H1 (cell line): ENCODE data around the gene LEFTY1. TPM values are rescaled to one million over a fixed set of nuclear protein-coding genes. Genes with fewer than 3 reads are reported as not detected.

Source experiments
- CTCF ChIA-PET: fragments of 300-600 bp; sonication (Branson Sonifier 250); formaldehyde crosslinking; loops from one replicate; lab custom pipeline; 2021; ENCODE audit not compliant: partially characterized antibody; lab: Charles Lee
- POLR2A ChIA-PET: fragments of 300-600 bp; sonication (Branson Sonifier 250); formaldehyde crosslinking; loops from one replicate; lab custom pipeline; 2021; ENCODE audit warnings: inconsistent platforms; ENCODE audit not compliant: partially characterized antibody; lab: Charles Lee
- DNase-seq, 2 experiments: peaks; one replicate each; pipeline versions ENCODE4 v3.0.0 to v3.0.0-alpha.2; 2010 to 2022; ENCODE audit warnings: low spot score in 2 of 2, low read depth in 1 of 2, mixed read lengths in 1 of 2
- FAIRE-seq: peaks from 2 replicates; lab custom pipeline; 2011; peaks lifted over from hg19 to GRCh38; lab: Jason Lieb, UNC
- H2AFZ ChIP-seq: 2 replicates; pipeline ENCODE4 v1.8.1; 2012; ENCODE audit warnings: low read length, inconsistent platforms
- H2AK5ac ChIP-seq: 2 replicates; pipeline ENCODE4 v1.6.1; 2013; ENCODE audit warnings: low read depth, low read length
- H2BK120ac ChIP-seq: replicated peaks from 2 replicates; pipeline ENCODE3; 2013; ENCODE audit warnings: low read depth, low read length, inconsistent platforms
- H2BK12ac ChIP-seq: 2 replicates; pipeline ENCODE4 v1.6.1; 2013; ENCODE audit warnings: low read depth, low read length
- H2BK15ac ChIP-seq: 2 replicates; pipeline ENCODE4 v1.6.1; 2013; ENCODE audit warnings: low read length
- H2BK20ac ChIP-seq: 2 replicates; pipeline ENCODE4 v1.6.1; 2013; ENCODE audit warnings: low read length
- H2BK5ac ChIP-seq: 2 replicates; pipeline ENCODE4 v1.6.1; 2013; ENCODE audit warnings: low read depth, low read length
- H3K14ac ChIP-seq: 2 replicates; pipeline ENCODE4 v1.6.1; 2013; ENCODE audit warnings: inconsistent platforms; ENCODE audit not compliant: insufficient read length
- H3K18ac ChIP-seq: 2 replicates; pipeline ENCODE4 v1.6.1; 2013; ENCODE audit warnings: low read length; ENCODE audit errors: extremely low read depth
- H3K23ac ChIP-seq: 2 replicates; pipeline ENCODE4 v1.6.1; 2013; ENCODE audit warnings: inconsistent platforms; ENCODE audit not compliant: insufficient read length
- H3K23me2 ChIP-seq: 2 replicates; pipeline ENCODE4 v1.6.1; 2013; ENCODE audit warnings: low read depth, low read length
- H3K27ac ChIP-seq: 2 replicates; pipeline ENCODE4 v1.6.1; 2011; ENCODE audit warnings: low read depth, low read length, inconsistent platforms
- H3K27me3 ChIP-seq, 4 experiments: replicated peaks in 1 of 4; 1 replicate in 1 of 4; 2 replicates in 3 of 4; pipeline versions ENCODE4 v1.6.1 to v1.8.1; 2011 to 2013; ENCODE audit warnings: low read length in 3 of 4, mild to moderate bottlenecking in 3 of 4, inconsistent platforms in 2 of 4, mixed read lengths in 2 of 4, moderate library complexity in 1 of 4; ENCODE audit not compliant: control insufficient read depth in 3 of 4, insufficient read depth in 3 of 4; ENCODE audit errors: extremely low read depth in 1 of 4
- H3K36me3 ChIP-seq, 4 experiments: 2 replicates each; pipeline versions ENCODE4 v1.6.1 to v1.8.1; 2011 to 2013; ENCODE audit warnings: mild to moderate bottlenecking in 4 of 4, low read length in 3 of 4, moderate library complexity in 2 of 4, control low read depth in 1 of 4, inconsistent platforms in 1 of 4; ENCODE audit not compliant: insufficient read depth in 4 of 4, control insufficient read depth in 2 of 4
- H3K4ac ChIP-seq: replicated peaks from 2 replicates; pipeline ENCODE3; 2013; ENCODE audit warnings: low read length, low read depth, mixed read lengths, inconsistent platforms; ENCODE audit not compliant: insufficient read length
- H3K4me1 ChIP-seq, 4 experiments: replicated peaks in 1 of 4; 1 replicate in 1 of 4; 2 replicates in 3 of 4; pipeline versions ENCODE4 v1.6.1 to v1.8.1; 2011 to 2013; ENCODE audit warnings: low read length in 3 of 4, inconsistent platforms in 2 of 4, mixed read lengths in 1 of 4; ENCODE audit not compliant: insufficient read depth in 4 of 4, control insufficient read depth in 3 of 4
- H3K4me2 ChIP-seq, 2 experiments: 2 replicates each; pipeline versions ENCODE4 v1.6.1 to v1.8.1; 2011 to 2013; ENCODE audit warnings: low read depth in 2 of 2, low read length in 2 of 2, control low read depth in 1 of 2, inconsistent platforms in 1 of 2, mild to moderate bottlenecking in 1 of 2; ENCODE audit not compliant: insufficient read depth in 1 of 2
- H3K4me3 ChIP-seq, 4 experiments: fragments of 200-600, 300-600 bp in 1 of 4; sonication (generic), shearing (Covaris generic), sonication (Bioruptor Twin) in 1 of 4; 2 replicates each; pipeline versions ENCODE4 v1.5.1 to v1.8.1; 2011 to 2016; ENCODE audit warnings: low read length in 4 of 4, low read depth in 3 of 4, control low read depth in 2 of 4, inconsistent platforms in 2 of 4, mild to moderate bottlenecking in 2 of 4, mixed read lengths in 1 of 4, moderate library complexity in 1 of 4; ENCODE audit not compliant: insufficient read depth in 2 of 4; ENCODE audit errors: extremely low read depth in 1 of 4
- H3K56ac ChIP-seq: replicated peaks from 2 replicates; pipeline ENCODE3; 2013; ENCODE audit warnings: low read depth, mild to moderate bottlenecking, mixed read lengths, low read length, inconsistent platforms; ENCODE audit not compliant: insufficient read length
- H3K79me1 ChIP-seq: 2 replicates; pipeline ENCODE4 v1.6.1; 2013; ENCODE audit warnings: low read depth, low read length, control low read depth
- H3K79me2 ChIP-seq, 2 experiments: 2 replicates each; pipeline versions ENCODE4 v1.6.1 to v1.8.1; 2012 to 2013; ENCODE audit warnings: low read length in 2 of 2, mild to moderate bottlenecking in 2 of 2, inconsistent platforms in 1 of 2; ENCODE audit not compliant: insufficient read depth in 2 of 2, control insufficient read depth in 1 of 2
- H3K9ac ChIP-seq, 4 experiments: replicated peaks in 1 of 4; 1 replicate in 1 of 4; 2 replicates in 3 of 4; pipeline versions ENCODE4 v1.6.1 to v1.8.1; 2011 to 2013; ENCODE audit warnings: low read depth in 3 of 4, low read length in 3 of 4, control low read depth in 2 of 4, mild to moderate bottlenecking in 2 of 4, moderate library complexity in 2 of 4, inconsistent platforms in 1 of 4; ENCODE audit errors: extremely low read depth in 1 of 4
- H3K9me3 ChIP-seq, 2 experiments: 2 replicates each; pipeline versions ENCODE4 v1.6.1 to v1.8.1; 2012 to 2013; ENCODE audit warnings: mild to moderate bottlenecking in 2 of 2, moderate library complexity in 2 of 2, control low read depth in 1 of 2, inconsistent platforms in 1 of 2, low read depth in 1 of 2, low read length in 1 of 2, mixed read lengths in 1 of 2; ENCODE audit not compliant: insufficient read depth in 2 of 2
- H4K20me1 ChIP-seq, 2 experiments: replicated peaks in 1 of 2; 2 replicates each; pipeline versions ENCODE3 to v1.8.1; 2011 to 2013; ENCODE audit warnings: inconsistent platforms in 2 of 2, low read length in 2 of 2, mild to moderate bottlenecking in 1 of 2; ENCODE audit not compliant: insufficient read depth in 2 of 2, control insufficient read depth in 1 of 2
- H4K5ac ChIP-seq: 2 replicates; pipeline ENCODE4 v1.6.1; 2013; ENCODE audit warnings: low read length, low read depth, mixed read lengths, inconsistent platforms; ENCODE audit not compliant: insufficient read length
- H4K8ac ChIP-seq: 2 replicates; pipeline ENCODE4 v1.8.0; 2013; ENCODE audit warnings: mild to moderate bottlenecking, moderate library complexity, low read length, inconsistent platforms; ENCODE audit not compliant: insufficient read depth; ENCODE audit errors: extremely low read depth
- H4K91ac ChIP-seq: replicated peaks from 2 replicates; pipeline ENCODE3; 2013; ENCODE audit warnings: low read length, mixed read lengths, inconsistent platforms; ENCODE audit not compliant: insufficient read length
- CBX8 ChIP-seq: fragments of 300-800, 300-1000 bp; sonication (generic); IDR thresholded peaks from 2 replicates; pipeline ENCODE4 v1.7.1; 2016; ENCODE audit warnings: low read depth, low read length, borderline replicate concordance
- CTBP2 ChIP-seq: IDR thresholded peaks from 2 replicates; pipeline ENCODE4 v1.7.0; 2011; ENCODE audit warnings: borderline replicate concordance, mild to moderate bottlenecking, moderate library complexity, mixed read lengths, low read length; ENCODE audit not compliant: insufficient read depth, insufficient read length
- HDAC6 ChIP-seq: IDR thresholded peaks from one replicate; pipeline ENCODE4 v1.7.1; 2012; ENCODE audit warnings: low read depth, mild to moderate bottlenecking, inconsistent platforms, low read length, moderate library complexity
- KDM5A ChIP-seq: fragments of 200-600 bp; IDR thresholded peaks from 2 replicates; pipeline ENCODE4 v1.7.1; 2012; ENCODE audit warnings: mild to moderate bottlenecking, low read length, inconsistent platforms, mixed read lengths
- MAFK ChIP-seq: IDR thresholded peaks from 2 replicates; pipeline ENCODE4 v1.6.1; 2012; ENCODE audit warnings: low read depth, mild to moderate bottlenecking, improper control_type of control experiment, low read length
- MAX ChIP-seq: IDR thresholded peaks from 2 replicates; pipeline ENCODE4 v1.6.1; 2012; ENCODE audit warnings: inconsistent platforms
- RFX5 ChIP-seq: IDR thresholded peaks from 2 replicates; pipeline ENCODE4 v1.6.1; 2011; ENCODE audit warnings: low read depth, low read length, improper control_type of control experiment, borderline replicate concordance
- SAP30 ChIP-seq: fragments of 300-600 bp; sonication (generic); IDR thresholded peaks from 2 replicates; pipeline ENCODE4 v1.7.1; 2012; ENCODE audit warnings: low read length, moderate library complexity, mild to moderate bottlenecking, inconsistent platforms; ENCODE audit not compliant: insufficient read depth, insufficient replicate concordance
- SP1 ChIP-seq: IDR thresholded peaks from 2 replicates; pipeline ENCODE4 v1.6.1; 2011; ENCODE audit warnings: low read depth, low read length
- TAF7 ChIP-seq: optimal IDR thresholded peaks from 2 replicates; pipeline ENCODE3; 2011; ENCODE audit warnings: low read depth, mild to moderate bottlenecking, inconsistent platforms, low read length, moderate library complexity, borderline replicate concordance
- TEAD4 ChIP-seq: IDR thresholded peaks from 2 replicates; pipeline ENCODE4 v1.6.1; 2012; ENCODE audit warnings: low read depth, low read length, inconsistent platforms, mixed read lengths
- WGBS, 2 experiments: shearing (Covaris generic) in 1 of 2; methylation state at CpG; one replicate each; pipeline versions ENCODE4 v1.1.6 to v1.1.7; 2013 to 2015; ENCODE audit warnings: low lambda C conversion rate in 2 of 2, mixed read lengths in 2 of 2, inconsistent platforms in 1 of 2, low coverage in 1 of 2, missing lambda C conversion rate in 1 of 2; ENCODE audit not compliant: insufficient replicate concordance in 2 of 2, insufficient coverage in 1 of 2, insufficient read length in 1 of 2; ENCODE audit errors: extremely low coverage in 1 of 2, missing lambda C conversion rate in 1 of 2; 5-methylcytosine and 5-hydroxymethylcytosine counted together
- polyA plus RNA-seq, 7 experiments: library from polyadenylated mRNA; depleted of rRNA in 3 of 7; stranded (reverse) in 5 of 7; unstranded in 2 of 7; fragments of >200 nt in 5 of 7; fragments of 200-250 nt in 2 of 7; gene quantifications; 1 replicate in 5 of 7; 2 replicates in 1 of 7; 4 replicates in 1 of 7; pipeline versions ENCODE4 v1.2.1 to v1.2.3, GENCODE V29; 2011 to 2013; ENCODE audit warnings: missing spikeins in 2 of 7, mixed read lengths in 2 of 7
- total RNA-seq: library from RNA; stranded (reverse); fragmentation: NEBNext Ultra II Directional; extraction: Animal tissue kit (Norgen Biotek cat#: 25700); gene quantifications from 2 replicates; pipeline ENCODE4 v1.2.1, GENCODE V29; 2021

Gene LEFTY1
- total and polyA plus RNA-seq, 2 of the 8 experiments (the other 6 are each of a cell fraction or from before 2014, with no cell fraction given): 4.5 to 11.7 TPM

GRCh38 chr1:225868631-225869330 lies 20.2 kb downstream of the LEFTY1 start:
- CTCF ChIA-PET: interaction anchor here (0.7 to 1.3 kb wide), 3 partner anchors 9 to 394 kb away, joined by 3 to 7 read pairs (median 4); no protein-coding TSS in a partner anchor
- TF ChIP-seq SAP30 (no peak), HDAC6 (no peak), MAX (no peak), RFX5 (no peak), MAFK (no peak), KDM5A (no peak), CBX8 (no peak), TAF7 (no peak), SP1 (no peak), TEAD4 (no peak), CTBP2 (no peak)

More at GRCh38 chr1:225868631-225869330, 20.2 kb downstream of the LEFTY1 start:
- FAIRE-seq (no peak), DNase-seq (no peak)
- no peak overlapping the region for H3K4me3 ChIP-seq
- 80% methylated on average over 8 of the region's 8 CpGs; no CpG with 5 or more reads in 1 of the 2 experiments for WGBS, 2 experiments
- H3K56ac ChIP-seq: no peak overlapping the region
- no peak overlapping the region for H4K91ac ChIP-seq
- no peaks in the 10 kb centered on the region for H3K4me1 ChIP-seq
- H2BK120ac ChIP-seq: no peak overlapping the region
- H2AFZ ChIP-seq: no peak overlapping the region
- no peaks in the 10 kb centered on the region for H3K23me2 ChIP-seq
- H3K4me2 ChIP-seq: no peak overlapping the region
- H3K79me2 ChIP-seq: no peaks in the 10 kb centered on the region
- H3K9ac ChIP-seq: no peak overlapping the region
- no peak overlapping the region for H3K27ac ChIP-seq
- no peak overlapping the region for H3K4ac ChIP-seq
- no peak overlapping the region for H2BK12ac ChIP-seq
- H2BK20ac ChIP-seq: no peak overlapping the region
- H3K36me3 ChIP-seq: peaks cover 2 to 14% (median 9%) of the 10 kb centered on the region in 4 experiments; a peak in 6 of 8 replicates
- H4K8ac ChIP-seq: no peak overlapping the region
- H3K9me3 ChIP-seq: no peaks in the 10 kb centered on the region
- peaks cover 0 to 2% of the 10 kb centered on the region in 2 experiments for H4K20me1 ChIP-seq
- no peaks in the 10 kb centered on the region for H3K79me1 ChIP-seq
- H2BK15ac ChIP-seq: no peak overlapping the region
- no peak overlapping the region for H3K23ac ChIP-seq
- no peaks in the 10 kb centered on the region for H3K27me3 ChIP-seq
- no peak overlapping the region for H2AK5ac ChIP-seq
- H3K14ac ChIP-seq: no peak overlapping the region
- no peak overlapping the region for H3K18ac ChIP-seq
- POLR2A ChIA-PET: no interaction called here
- H2BK5ac ChIP-seq: no peak overlapping the region
- no peak overlapping the region for H4K5ac ChIP-seq
